ENCODE results near the gene SHFL. TPM values are rescaled to one million over a fixed set of nuclear protein-coding genes. Genes with fewer than 3 reads are reported as not detected.
A peak's percentile ranks its signal among the peaks of the same experiment; 100 is the strongest.

Gene SHFL
- total RNA-seq, 2 donors from 2014 or later: 61.9 to 83.1 TPM

DNA sequence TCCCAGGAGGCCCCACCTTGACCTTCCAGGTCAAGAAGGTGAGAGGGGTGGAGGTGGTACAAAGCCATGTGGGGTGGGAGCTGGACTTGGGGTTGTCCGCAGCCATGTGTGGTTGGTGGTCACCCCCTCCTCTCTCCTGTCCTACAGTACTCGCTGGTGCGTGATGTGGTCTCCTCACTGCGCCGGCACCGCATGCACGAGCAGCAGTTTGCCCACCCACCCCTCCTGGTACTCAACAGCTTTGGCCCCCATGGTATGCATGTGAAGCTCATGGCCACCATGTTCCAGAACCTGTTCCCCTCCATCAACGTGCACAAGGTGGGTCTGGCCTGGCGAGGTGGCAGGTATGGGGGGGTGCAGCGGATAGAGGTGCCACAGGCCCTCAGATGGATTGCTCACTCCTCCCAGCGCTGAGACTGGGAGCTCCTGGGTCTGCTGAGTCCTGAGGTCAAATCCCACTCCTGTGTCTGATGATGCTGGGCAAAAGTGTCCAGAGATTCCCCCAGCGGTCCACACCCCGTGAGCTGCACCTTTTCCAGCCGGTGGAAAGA, 21.8 kb downstream of the SHFL start:
- Mint-ChIP-seq H3K4me3 (peak overlapping the region; percentile 96), H3K27me3 (no peaks in the 10 kb centered on the region), H3K36me3 (peaks cover 8% of the 10 kb centered on the region), H3K9me3 (no peaks in the 10 kb centered on the region), H3K27ac (peak overlapping the region; percentile 95 to 100), H3K4me1 (ENCODE audit: low read depth in 2 of 2) (peaks cover 56 to 66% of the 10 kb centered on the region in 2 donors)
- no peak for ATAC-seq
- no peak for DNase-seq (ENCODE audit: low spot score)

DNA sequence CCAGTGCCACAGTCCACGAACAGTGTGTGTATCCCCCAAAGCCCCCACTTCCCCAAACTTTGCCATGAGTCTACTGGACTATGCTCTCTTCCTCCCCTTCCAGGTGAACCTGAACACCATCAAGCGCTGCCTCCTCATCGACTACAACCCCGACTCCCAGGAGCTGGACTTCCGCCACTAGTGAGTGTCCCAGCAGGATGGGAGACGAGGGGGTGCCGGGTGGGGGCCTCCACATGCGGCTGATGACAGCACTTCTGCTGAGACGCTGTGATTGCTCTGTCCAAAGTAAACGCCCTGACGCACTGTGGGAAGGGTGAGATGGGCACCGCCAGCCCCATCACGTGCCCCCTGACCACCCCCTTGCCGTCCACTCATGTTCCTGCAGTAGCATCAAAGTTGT, 23.4 kb downstream of the SHFL start:
- H3K27ac Mint-ChIP-seq: peak overlapping the region; percentile 28 to 41
- ATAC-seq (no peak), DNase-seq (ENCODE audit: low spot score) (no peak)
- peak overlapping the region; percentile 32 for H3K4me3 Mint-ChIP-seq
- peaks cover 60 to 61% of the 10 kb centered on the region in 2 donors for H3K4me1 Mint-ChIP-seq (ENCODE audit: low read depth in 2 of 2)
- H3K9me3 Mint-ChIP-seq: no peaks in the 10 kb centered on the region
- H3K27me3 Mint-ChIP-seq: no peaks in the 10 kb centered on the region
- peaks cover 8% of the 10 kb centered on the region for H3K36me3 Mint-ChIP-seq

DNA sequence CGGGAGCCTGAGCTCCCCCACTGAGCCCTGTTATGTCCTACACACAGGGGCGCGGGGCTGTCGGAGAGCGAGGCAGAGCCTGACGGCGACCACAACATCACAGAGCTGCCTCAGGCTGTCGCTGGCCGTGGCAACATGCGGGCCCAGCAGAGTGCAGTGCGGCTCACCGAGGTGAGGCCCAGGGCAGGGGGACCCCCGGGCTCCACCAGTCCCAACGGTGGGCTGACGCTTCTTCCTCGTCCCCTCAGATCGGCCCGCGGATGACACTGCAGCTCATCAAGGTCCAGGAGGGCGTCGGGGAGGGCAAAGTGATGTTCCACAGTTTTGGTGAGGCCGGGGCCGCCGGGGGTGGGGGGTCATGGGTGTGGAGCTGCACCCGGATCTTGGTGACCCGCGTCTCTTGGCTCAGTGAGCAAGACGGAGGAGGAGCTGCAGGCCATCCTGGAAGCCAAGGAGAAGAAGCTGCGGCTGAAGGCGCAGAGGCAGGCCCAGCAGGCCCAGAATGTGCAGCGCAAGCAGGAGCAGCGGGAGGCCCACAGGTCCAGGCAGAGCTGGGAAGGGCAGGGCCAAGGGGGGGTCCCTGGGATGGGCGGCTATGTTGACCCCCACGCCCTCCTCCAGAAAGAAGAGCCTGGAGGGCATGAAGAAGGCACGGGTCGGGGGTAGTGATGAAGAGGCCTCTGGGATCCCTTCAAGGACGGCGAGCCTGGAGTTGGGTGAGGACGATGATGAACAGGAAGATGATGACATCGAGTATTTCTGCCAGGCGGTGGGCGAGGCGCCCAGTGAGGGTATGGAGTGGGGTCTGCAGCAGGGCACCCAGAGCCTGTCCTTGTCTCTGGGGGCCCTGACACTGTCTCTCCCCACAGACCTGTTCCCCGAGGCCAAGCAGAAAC, 24.2 kb downstream of the SHFL start:
- H3K27ac Mint-ChIP-seq: peak overlapping the region; percentile 80 to 88
- H3K9me3 Mint-ChIP-seq: no peaks in the 10 kb centered on the region
- DNase-seq (ENCODE audit: low spot score): no peak
- peaks cover 8% of the 10 kb centered on the region for H3K36me3 Mint-ChIP-seq
- no peaks in the 10 kb centered on the region for H3K27me3 Mint-ChIP-seq
- peaks cover 55 to 57% of the 10 kb centered on the region in 2 donors for H3K4me1 Mint-ChIP-seq (ENCODE audit: low read depth in 2 of 2)
- H3K4me3 Mint-ChIP-seq: peak overlapping the region; percentile 71
- ATAC-seq: no peak

DNA sequence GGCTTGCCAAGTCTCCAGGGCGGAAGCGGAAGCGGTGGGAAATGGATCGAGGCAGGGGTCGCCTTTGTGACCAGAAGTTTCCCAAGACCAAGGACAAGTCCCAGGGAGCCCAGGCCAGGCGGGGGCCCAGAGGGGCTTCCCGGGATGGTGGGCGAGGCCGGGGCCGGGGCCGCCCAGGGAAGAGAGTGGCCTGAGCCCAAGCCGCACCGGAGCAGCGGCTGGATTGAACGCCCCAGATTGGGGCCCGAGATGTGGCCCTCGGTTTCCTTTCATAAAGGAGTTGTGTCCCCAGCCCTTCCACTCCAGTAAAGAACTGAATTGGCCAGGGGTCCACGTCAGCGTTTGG, 24.8 kb downstream of the SHFL start:
- no peaks in the 10 kb centered on the region for H3K9me3 Mint-ChIP-seq
- peaks cover 52 to 53% of the 10 kb centered on the region in 2 donors for H3K4me1 Mint-ChIP-seq (ENCODE audit: low read depth in 2 of 2)
- peak overlapping the region; percentile 71 for H3K4me3 Mint-ChIP-seq
- peak overlapping the region; percentile 80 to 88 for H3K27ac Mint-ChIP-seq
- ATAC-seq (no peak), DNase-seq (ENCODE audit: low spot score) (no peak)
- H3K27me3 Mint-ChIP-seq: no peaks in the 10 kb centered on the region
- peaks cover 8% of the 10 kb centered on the region for H3K36me3 Mint-ChIP-seq

DNA sequence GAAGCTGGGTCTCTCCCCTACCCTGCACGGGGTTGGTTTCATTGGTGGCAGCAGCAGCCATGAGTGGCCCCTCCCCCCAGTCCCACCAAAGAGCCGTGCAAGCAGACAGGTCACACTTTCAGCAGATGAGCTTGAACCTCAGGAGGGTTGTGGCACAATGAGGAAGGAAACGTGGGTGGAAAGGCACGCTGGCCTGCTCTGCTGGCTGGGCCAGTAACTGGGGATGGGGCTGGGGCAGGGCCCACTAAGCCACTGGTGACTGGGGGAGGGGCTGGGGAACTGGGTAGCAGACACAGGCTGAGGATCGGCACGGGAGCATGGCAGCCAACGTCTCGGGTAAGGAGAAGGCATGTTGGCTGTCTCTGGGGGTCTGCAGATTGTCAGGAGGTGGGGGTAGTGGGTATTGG, 25.3 kb downstream of the SHFL start, which contains the start of gene P2RY11:
Gene P2RY11 (plus strand): TSS at position 289 of the 407 bp plus-strand sequence. CDS start 29 bp downstream, at position 318.
- H3K9me3 Mint-ChIP-seq: no peaks in the 10 kb centered on the region
- peaks cover 55 to 57% of the 10 kb centered on the region in 2 donors for H3K4me1 Mint-ChIP-seq (ENCODE audit: low read depth in 2 of 2)
- H3K27me3 Mint-ChIP-seq: no peaks in the 10 kb centered on the region
- DNase-seq (ENCODE audit: low spot score) (no peak), ATAC-seq (no peak)
- peak within 1 kb of the TSS; percentile 71 for H3K4me3 Mint-ChIP-seq
- H3K36me3 Mint-ChIP-seq: peaks cover 8% of the 10 kb centered on the region
- peak within 1 kb of the TSS; percentile 80 to 88 for H3K27ac Mint-ChIP-seq

DNA sequence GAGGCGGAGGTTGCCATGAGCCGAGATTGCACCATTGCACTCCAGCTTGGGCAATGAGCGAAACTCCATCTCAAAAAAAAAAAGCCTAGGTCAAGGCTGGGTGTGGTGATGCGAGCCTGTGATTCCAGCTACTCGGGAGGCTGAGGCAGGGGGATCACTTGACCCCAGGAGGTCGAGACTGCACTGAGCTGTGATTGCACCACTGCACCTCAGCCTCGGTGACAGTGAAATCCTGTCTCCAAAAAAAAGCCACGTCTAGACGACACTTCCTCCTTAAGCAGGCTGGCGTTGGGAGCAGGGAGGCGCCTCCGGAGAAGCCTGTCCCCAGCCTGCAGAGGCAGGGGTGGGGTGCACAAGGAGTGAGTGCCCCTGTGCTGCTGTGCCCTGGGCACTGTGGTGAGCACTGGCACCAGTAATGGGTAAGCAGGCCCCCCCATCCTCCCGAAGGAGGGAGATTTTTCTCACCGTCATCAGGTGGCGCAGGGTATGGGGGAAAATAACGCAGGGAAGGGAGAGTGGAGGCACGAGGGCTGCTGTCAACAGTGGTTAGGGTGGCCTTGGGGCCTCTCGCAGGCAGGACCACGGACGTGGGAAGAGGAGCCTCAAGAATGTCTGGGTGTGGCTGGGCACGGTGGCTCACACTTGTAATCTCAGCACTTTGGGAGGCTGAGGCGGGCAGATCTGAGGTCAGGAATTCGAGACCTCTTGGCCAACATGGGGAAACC, 26.1 kb downstream of the SHFL start:
- H3K9me3 Mint-ChIP-seq: no peaks in the 10 kb centered on the region
- peak overlapping the region; percentile 62 for H3K4me3 Mint-ChIP-seq
- H3K27me3 Mint-ChIP-seq: no peaks in the 10 kb centered on the region
- no peak for DNase-seq (ENCODE audit: low spot score)
- H3K4me1 Mint-ChIP-seq (ENCODE audit: low read depth in 2 of 2): peaks cover 50 to 53% of the 10 kb centered on the region in 2 donors
- H3K27ac Mint-ChIP-seq: peak overlapping the region; percentile 80 to 88
- H3K36me3 Mint-ChIP-seq: peaks cover 2% of the 10 kb centered on the region
- ATAC-seq: peak; percentile 47 to 73

DNA sequence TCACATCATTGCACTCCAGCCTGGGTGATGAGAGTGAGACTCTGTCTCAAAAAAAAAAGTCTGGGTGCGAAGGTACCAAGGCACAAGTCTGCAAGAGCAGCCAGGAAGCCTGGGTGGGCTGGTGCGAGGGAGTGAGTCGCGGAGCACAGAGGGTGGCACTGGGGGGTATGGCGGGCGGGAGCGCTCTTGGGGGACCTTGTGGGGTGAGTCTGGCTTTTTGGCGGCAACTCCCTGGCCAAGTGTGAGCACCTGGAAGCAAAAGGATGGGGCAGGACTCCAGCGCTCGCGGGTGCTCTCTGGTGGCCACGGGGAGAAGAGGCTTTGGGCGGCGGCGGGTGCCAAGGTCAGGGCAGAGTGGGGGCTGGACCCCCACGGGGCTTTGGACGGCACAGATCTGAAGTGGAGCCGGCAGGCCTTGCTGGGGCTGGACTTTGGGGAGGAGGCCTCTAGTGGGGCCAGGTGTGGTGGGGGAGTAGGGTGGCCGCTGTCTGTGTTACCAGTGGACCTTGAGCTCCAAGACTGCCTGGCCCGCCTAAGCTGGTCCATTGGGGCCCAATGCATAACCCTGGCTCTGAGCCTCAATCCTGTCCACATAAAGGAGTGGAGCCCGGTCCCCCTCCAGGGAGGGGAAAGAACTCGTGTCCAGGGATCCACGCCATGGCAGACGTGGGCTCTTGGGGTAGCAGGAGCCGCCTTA, 26.9 kb downstream of the SHFL start:
- Mint-ChIP-seq H3K4me3 (peak overlapping the region; percentile 62), H3K4me1 (ENCODE audit: low read depth in 2 of 2) (peaks cover 48 to 52% of the 10 kb centered on the region in 2 donors)
- ATAC-seq: peak; percentile 51 to 64

DNA sequence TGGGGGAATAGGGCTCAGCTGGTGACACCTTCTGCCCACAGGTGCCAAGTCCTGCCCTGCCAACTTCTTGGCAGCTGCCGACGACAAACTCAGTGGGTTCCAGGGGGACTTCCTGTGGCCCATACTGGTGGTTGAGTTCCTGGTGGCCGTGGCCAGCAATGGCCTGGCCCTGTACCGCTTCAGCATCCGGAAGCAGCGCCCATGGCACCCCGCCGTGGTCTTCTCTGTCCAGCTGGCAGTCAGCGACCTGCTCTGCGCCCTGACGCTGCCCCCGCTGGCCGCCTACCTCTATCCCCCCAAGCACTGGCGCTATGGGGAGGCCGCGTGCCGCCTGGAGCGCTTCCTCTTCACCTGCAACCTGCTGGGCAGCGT, 27.5 kb downstream of the SHFL start:
- Mint-ChIP-seq H3K4me1 (ENCODE audit: low read depth in 2 of 2) (peaks cover 48 to 52% of the 10 kb centered on the region in 2 donors), H3K36me3 (no peaks in the 10 kb centered on the region), H3K27ac (peak overlapping the region; percentile 80 to 88), H3K27me3 (no peaks in the 10 kb centered on the region), H3K9me3 (no peaks in the 10 kb centered on the region), H3K4me3 (peak overlapping the region; percentile 30)
- DNase-seq (ENCODE audit: low spot score): no peak
- ATAC-seq: peak in 1 of 2 donors; percentile 3

More for the DNA sequence above, 26.9 kb downstream of the SHFL start:
- Mint-ChIP-seq H3K27me3 (no peaks in the 10 kb centered on the region), H3K36me3 (no peaks in the 10 kb centered on the region), H3K27ac (peak overlapping the region; percentile 80 to 88), H3K9me3 (no peaks in the 10 kb centered on the region)
- DNase-seq (ENCODE audit: low spot score): no peak

DNA sequence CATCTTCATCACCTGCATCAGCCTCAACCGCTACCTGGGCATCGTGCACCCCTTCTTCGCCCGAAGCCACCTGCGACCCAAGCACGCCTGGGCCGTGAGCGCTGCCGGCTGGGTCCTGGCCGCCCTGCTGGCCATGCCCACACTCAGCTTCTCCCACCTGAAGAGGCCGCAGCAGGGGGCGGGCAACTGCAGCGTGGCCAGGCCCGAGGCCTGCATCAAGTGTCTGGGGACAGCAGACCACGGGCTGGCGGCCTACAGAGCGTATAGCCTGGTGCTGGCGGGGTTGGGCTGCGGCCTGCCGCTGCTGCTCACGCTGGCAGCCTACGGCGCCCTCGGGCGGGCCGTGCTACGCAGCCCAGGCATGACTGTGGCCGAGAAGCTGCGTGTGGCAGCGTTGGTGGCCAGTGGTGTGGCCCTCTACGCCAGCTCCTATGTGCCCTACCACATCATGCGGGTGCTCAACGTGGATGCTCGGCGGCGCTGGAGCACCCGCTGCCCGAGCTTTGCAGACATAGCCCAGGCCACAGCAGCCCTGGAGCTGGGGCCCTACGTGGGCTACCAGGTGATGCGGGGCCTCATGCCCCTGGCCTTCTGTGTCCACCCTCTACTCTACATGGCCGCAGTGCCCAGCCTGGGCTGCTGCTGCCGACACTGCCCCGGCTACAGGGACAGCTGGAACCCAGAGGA, 28.0 kb downstream of the SHFL start:
- H3K4me1 Mint-ChIP-seq (ENCODE audit: low read depth in 2 of 2): peaks cover 53 to 56% of the 10 kb centered on the region in 2 donors
- ATAC-seq: no peak
- peak overlapping the region; percentile 30 for H3K4me3 Mint-ChIP-seq
- peaks cover 4% of the 10 kb centered on the region for H3K36me3 Mint-ChIP-seq
- H3K27me3 Mint-ChIP-seq: no peaks in the 10 kb centered on the region
- no peak for DNase-seq (ENCODE audit: low spot score)
- H3K9me3 Mint-ChIP-seq: no peaks in the 10 kb centered on the region
- H3K27ac Mint-ChIP-seq: peak overlapping the region; percentile 80 to 88

DNA sequence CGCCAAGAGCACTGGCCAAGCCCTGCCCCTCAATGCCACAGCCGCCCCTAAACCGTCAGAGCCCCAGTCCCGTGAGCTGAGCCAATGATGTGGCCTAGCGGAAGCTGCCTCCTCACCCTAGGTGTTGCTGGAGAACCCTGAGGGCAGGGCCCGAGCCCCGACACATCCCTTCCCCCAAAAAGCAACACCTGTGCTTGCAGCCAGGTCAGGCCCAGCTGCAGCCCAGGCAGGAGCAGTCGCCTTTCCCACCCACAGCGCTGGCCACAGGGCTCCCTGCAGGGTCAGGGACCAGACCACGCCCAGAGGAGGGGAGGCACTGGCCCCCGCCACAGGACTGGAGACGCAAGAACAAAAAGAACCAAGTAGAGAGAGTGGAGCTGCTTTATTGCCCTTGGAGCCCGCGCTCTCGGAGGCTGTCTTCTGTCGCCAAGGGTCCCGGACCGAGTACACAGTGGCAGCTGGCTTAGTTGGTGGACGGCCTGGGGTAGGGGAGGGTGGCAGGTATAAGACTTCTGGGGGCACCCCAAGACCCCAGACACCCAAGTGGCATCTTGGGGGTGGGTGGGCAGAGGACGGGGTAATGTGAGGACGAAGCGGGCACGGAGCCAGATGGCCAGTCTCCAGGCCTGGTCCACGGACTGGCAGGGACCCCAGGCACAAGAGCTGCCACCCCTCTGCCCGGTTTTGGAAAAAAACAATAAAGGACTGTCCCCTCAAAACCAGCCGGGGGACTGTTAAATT, 28.7 kb downstream of the SHFL start:
- H3K27ac Mint-ChIP-seq: peak overlapping the region in 1 of 2 donors; percentile 80
- H3K4me3 Mint-ChIP-seq: no peak overlapping the region
- H3K4me1 Mint-ChIP-seq (ENCODE audit: low read depth in 2 of 2): peaks cover 51 to 57% of the 10 kb centered on the region in 2 donors
- ATAC-seq: peak in 1 of 2 donors; percentile 6
- H3K36me3 Mint-ChIP-seq: peaks cover 6% of the 10 kb centered on the region
- H3K27me3 Mint-ChIP-seq: no peaks in the 10 kb centered on the region
- DNase-seq (ENCODE audit: low spot score): no peak
- no peaks in the 10 kb centered on the region for H3K9me3 Mint-ChIP-seq

DNA sequence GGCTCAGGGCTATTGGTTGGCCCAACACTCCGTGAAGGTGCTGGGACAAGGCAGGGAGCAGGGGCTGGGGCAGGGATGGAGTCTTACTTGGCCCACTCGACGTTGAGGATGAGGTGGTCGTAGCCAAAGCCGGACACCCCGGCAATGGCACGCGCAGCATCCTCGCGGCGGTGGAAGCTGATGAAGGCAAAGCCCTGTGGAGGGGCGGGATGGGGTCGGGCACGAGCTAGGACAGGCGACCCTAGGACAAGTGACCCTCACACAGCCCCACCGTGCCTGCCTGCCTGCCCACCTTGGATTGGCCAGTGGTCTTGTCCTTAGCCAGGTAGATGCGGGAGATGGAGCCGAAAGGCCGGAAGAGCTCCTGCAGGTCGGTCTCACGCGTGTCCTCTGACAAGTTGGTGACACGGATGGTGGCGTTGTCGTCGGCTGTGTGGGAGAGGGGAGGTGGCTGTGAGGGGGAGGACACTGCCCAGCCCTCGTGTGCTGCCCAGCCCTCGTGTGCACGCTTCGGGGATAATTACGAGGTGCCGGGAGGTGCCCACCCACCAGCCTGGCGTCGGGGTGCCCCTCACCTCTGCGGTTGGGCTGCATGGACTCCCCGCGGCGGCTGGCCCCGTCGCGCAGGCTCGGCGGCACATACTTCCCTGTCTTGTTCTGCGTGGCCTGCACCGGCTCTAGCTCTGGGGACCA, 29.4 kb downstream of the SHFL start:
- Mint-ChIP-seq H3K9me3 (no peaks in the 10 kb centered on the region), H3K4me3 (peak overlapping the region; percentile 73), H3K36me3 (peaks cover 6% of the 10 kb centered on the region), H3K27me3 (no peaks in the 10 kb centered on the region), H3K4me1 (ENCODE audit: low read depth in 2 of 2) (peaks cover 49 to 54% of the 10 kb centered on the region in 2 donors), H3K27ac (peak overlapping the region; percentile 81)
- no peak for DNase-seq (ENCODE audit: low spot score)
- ATAC-seq: no peak
